Ectodermal cell (in vitro differentiated cells): ENCODE data around the gene OGDH.

Source experiments
- H3K27ac ChIP-seq: 2 replicates; pipeline ENCODE4 v1.7.0; 2013; ENCODE audit warnings: mild to moderate bottlenecking, low read depth, low read length; ENCODE audit not compliant: insufficient read depth, poor library complexity, severe bottlenecking
- H3K27me3 ChIP-seq: 2 replicates; pipeline ENCODE4 v1.7.0; 2013; ENCODE audit warnings: mild to moderate bottlenecking, low read length; ENCODE audit not compliant: insufficient read depth, control insufficient read depth, poor library complexity, severe bottlenecking
- H3K36me3 ChIP-seq: one replicate; pipeline ENCODE4 v1.7.0; 2013; ENCODE audit warnings: low read length; ENCODE audit not compliant: control insufficient read depth, insufficient read depth
- H3K4me1 ChIP-seq: one replicate; pipeline ENCODE4 v1.7.0; 2013; ENCODE audit warnings: low read length; ENCODE audit not compliant: control insufficient read depth, insufficient read depth
- H3K4me3 ChIP-seq: 2 replicates; pipeline ENCODE4 v1.7.0; 2013; ENCODE audit warnings: low read depth, low read length, control low read depth; ENCODE audit not compliant: insufficient read depth
- H3K9me3 ChIP-seq: 2 replicates; pipeline ENCODE4 v1.7.0; 2013; ENCODE audit warnings: mild to moderate bottlenecking, low read length, moderate library complexity; ENCODE audit not compliant: control insufficient read depth
- WGBS, 2 experiments: methylation state at CpG; one replicate each; pipeline ENCODE4 v1.1.7; 2013; ENCODE audit warnings: missing lambda C conversion rate in 2 of 2; 5-methylcytosine and 5-hydroxymethylcytosine counted together

Gene OGDH

DNA sequence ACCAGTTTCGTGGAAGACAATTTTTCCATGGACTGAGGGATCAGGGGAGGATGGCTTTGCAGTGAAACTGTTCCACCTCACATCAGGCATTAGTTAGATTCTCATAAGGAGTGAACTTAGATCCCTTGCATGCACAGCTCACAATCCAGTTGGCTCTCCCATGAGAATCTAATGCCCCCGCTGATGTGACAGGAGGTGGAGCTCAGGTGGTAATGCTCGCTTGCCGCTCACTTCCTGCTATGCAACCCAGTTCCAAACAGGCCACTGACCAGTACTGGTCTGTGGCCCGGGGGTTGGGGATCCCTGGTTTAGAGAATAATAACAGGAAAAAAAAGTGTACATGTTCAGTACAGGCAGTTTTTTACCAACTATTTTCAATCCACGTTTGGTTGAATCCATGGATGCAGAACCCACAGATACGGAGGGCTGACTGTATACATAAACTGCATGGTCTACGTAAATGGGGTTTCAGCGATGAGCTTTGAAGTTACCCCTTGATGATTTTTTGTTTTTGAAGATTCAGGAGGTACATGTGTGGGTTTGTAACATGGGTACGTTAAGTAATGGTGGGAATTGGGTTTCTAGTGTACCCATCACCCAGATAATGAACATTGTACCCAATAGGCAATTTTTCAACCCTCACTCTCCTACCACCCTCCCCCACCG lies 24.5 kb downstream of the OGDH start:
- Histone ChIP-seq H3K27ac (no peak overlapping the region), H3K36me3 (no peaks in the 10 kb centered on the region), H3K4me1 (peaks cover 7% of the 10 kb centered on the region), H3K27me3 (no peaks in the 10 kb centered on the region), H3K9me3 (no peaks in the 10 kb centered on the region), H3K4me3 (no peak overlapping the region)
- WGBS, 2 experiments, result 86 to 90% methylated on average over 10 of the region's 11 CpGs

GRCh38 chr7:44631458-44632115 lies 25.2 kb downstream of the OGDH start:
- no peaks in the 10 kb centered on the region for H3K36me3 ChIP-seq
- H3K9me3 ChIP-seq, result no peaks in the 10 kb centered on the region
- H3K27ac ChIP-seq, result no peak overlapping the region
- H3K27me3 ChIP-seq, result no peaks in the 10 kb centered on the region
- no peak overlapping the region for H3K4me3 ChIP-seq
- 39 to 58% methylated on average over 4 to 5 of the region's 6 CpGs for WGBS, 2 experiments
- H3K4me1 ChIP-seq, result peaks cover 7% of the 10 kb centered on the region

DNA sequence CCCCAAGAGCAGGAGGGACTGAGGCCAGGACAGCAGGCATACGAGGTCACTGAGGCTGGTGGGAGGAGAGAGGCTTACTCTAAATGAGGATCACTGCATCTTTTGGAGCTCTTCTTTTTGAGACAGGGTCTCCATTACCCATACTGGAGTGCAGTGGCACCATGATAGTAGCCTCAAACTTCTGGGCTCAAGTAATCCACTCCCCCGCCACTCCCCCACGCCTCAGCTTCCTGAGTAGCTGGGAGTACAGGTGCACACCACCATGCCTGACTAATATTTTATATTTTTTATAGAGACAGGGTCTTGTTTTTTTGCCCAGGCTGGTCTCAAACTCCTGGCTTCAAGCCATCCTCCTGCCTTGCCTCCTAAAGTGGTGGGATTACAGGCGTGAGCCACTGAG lies 25.8 kb downstream of the OGDH start:
- H3K4me1 ChIP-seq, result peaks cover 7% of the 10 kb centered on the region
- H3K27ac ChIP-seq, result no peak overlapping the region

GRCh38 chr7:44633254-44634186 lies 27.1 kb downstream of the OGDH start:
- WGBS, 2 experiments, result 96% methylated on average over 10 of the region's 10 CpGs
- Histone ChIP-seq H3K27me3 (no peaks in the 10 kb centered on the region), H3K36me3 (no peaks in the 10 kb centered on the region), H3K4me3 (no peak overlapping the region), H3K4me1 (peaks cover 10% of the 10 kb centered on the region), H3K9me3 (no peaks in the 10 kb centered on the region), H3K27ac (no peak overlapping the region)

More for the DNA sequence above, 25.8 kb downstream of the OGDH start:
- Histone ChIP-seq H3K36me3 (no peaks in the 10 kb centered on the region), H3K27me3 (no peaks in the 10 kb centered on the region), H3K9me3 (no peaks in the 10 kb centered on the region), H3K4me3 (no peak overlapping the region)
- WGBS, 2 experiments, result 79 to 83% methylated on average over 4 of the region's 4 CpGs

- 94 to 95% methylated on average over 5 of the region's 5 CpGs for WGBS, 2 experiments
- H3K4me1 ChIP-seq, result peaks cover 18% of the 10 kb centered on the region
- H3K27ac ChIP-seq, result no peak overlapping the region
- no peaks in the 10 kb centered on the region for H3K36me3 ChIP-seq
- H3K9me3 ChIP-seq, result no peaks in the 10 kb centered on the region
- no peaks in the 10 kb centered on the region for H3K27me3 ChIP-seq
- H3K4me3 ChIP-seq, result no peak overlapping the region
These were observed 27.9 kb downstream of the OGDH start for GRCh38 chr7:44634187-44634838.

- WGBS, 2 experiments, result 92 to 93% methylated on average over 14 of the region's 14 CpGs
- no peaks in the 10 kb centered on the region for H3K36me3 ChIP-seq
- no peaks in the 10 kb centered on the region for H3K27me3 ChIP-seq
- no peaks in the 10 kb centered on the region for H3K9me3 ChIP-seq
- H3K4me3 ChIP-seq, result no peak overlapping the region
- peaks cover 18% of the 10 kb centered on the region for H3K4me1 ChIP-seq
- no peak overlapping the region for H3K27ac ChIP-seq
These were observed 28.6 kb downstream of the OGDH start for GRCh38 chr7:44634839-44635591.

DNA sequence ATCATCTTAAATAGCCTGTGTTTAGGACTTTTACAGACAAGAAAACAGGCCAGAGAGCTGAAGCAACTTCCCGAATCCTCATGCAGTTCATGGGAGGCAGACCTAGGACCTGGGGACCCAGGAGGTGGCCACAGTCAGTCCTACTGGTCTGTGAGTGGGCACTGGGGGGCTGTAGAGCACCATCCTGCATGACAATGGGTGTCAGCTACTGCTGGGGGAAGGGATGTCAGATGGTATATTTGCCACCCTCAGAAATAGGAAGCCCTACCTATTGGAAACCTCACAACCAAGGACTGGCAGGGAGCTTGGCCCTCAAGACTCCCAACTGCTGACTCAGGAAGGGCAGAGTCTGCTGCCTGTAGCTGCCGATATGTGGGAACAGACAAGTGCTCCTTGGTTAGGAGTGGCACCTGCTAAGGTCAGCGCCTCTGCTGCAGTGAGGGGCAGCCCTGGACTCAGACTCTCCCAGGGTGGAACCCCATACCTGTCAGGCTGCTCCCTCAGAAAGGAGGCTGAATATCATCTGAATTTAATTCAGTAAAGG lies 29.7 kb downstream of the OGDH start:
- peaks cover 16% of the 10 kb centered on the region for H3K4me1 ChIP-seq
- 85 to 91% methylated on average over 3 of the region's 3 CpGs for whole genome bisulfite sequencing, 2 experiments
- no peak overlapping the region for H3K4me3 ChIP-seq
- H3K36me3 ChIP-seq, result no peaks in the 10 kb centered on the region
- H3K9me3 ChIP-seq, result no peaks in the 10 kb centered on the region
- no peak overlapping the region for H3K27ac ChIP-seq
- H3K27me3 ChIP-seq, result no peaks in the 10 kb centered on the region

DNA sequence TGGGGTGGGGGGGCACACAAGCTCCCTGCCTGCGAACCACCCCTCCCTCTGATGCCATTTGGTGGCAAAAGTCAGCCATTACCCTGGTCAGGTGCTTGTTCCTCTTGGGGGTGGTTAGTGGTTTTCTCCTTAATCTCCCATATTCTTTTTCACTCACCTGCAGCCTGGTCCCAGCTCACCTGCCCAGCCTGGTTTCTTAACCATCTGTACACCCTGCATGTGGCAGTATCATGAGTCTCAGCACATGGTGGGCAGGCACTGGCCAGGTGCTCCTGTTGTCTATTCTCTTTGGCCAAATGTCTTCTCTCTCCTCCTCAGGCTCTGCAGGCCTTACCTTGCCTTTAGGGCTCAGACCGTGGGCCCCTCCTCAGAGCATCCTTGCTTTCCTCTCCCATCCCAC lies 30.5 kb downstream of the OGDH start:
- 90 to 100% methylated on average over 2 of the region's 2 CpGs for WGBS, 2 experiments
- H3K27me3 ChIP-seq, result no peaks in the 10 kb centered on the region
- peaks cover 11% of the 10 kb centered on the region for H3K4me1 ChIP-seq
- no peak overlapping the region for H3K27ac ChIP-seq
- no peak overlapping the region for H3K4me3 ChIP-seq
- no peaks in the 10 kb centered on the region for H3K36me3 ChIP-seq
- H3K9me3 ChIP-seq, result no peaks in the 10 kb centered on the region

- H3K4me3 ChIP-seq, result no peak overlapping the region
- H3K9me3 ChIP-seq, result no peaks in the 10 kb centered on the region
- WGBS, 2 experiments, result 92 to 93% methylated on average over 7 to 8 of the region's 8 CpGs
- H3K36me3 ChIP-seq, result no peaks in the 10 kb centered on the region
- no peaks in the 10 kb centered on the region for H3K27me3 ChIP-seq
- no peak overlapping the region for H3K27ac ChIP-seq
- peaks cover 11% of the 10 kb centered on the region for H3K4me1 ChIP-seq
These were observed 31.6 kb downstream of the OGDH start for GRCh38 chr7:44637788-44638594.
